GM12878 (cell line): ENCODE measurements around the gene DOK7. TPM values are rescaled to one million over a fixed set of nuclear protein-coding genes. Genes with fewer than 3 reads are reported as not detected.

Experiments
- ATAC-seq: fragments of 200-7000 bp; cut with Tn5 transposase; 3 replicates; pipeline ENCODE4 v1.9.1; 2020; ENCODE audit warnings: mild to moderate bottlenecking, moderate library complexity
- BruUV-seq: library from RNA; stranded (reverse); fragments of 400-500 nt; replicated peaks from 2 replicates; lab custom pipeline; 2021; lab: Mats Ljungman, UMichigan
- CTCF ChIA-PET: fragments of 300-600 bp; sonication (Branson Sonifier 250); formaldehyde crosslinking; extraction: SDS; loops from one replicate; lab custom pipeline; 2021; ENCODE audit warnings: inconsistent platforms; lab: Yijun Ruan, JAX
- POLR2A ChIA-PET: fragments of 350-600 bp; formaldehyde crosslinking; extraction: SDS; loops from one replicate; lab custom pipeline; 2021; ENCODE audit warnings: inconsistent platforms; lab: Charles Lee
- RAD21 ChIA-PET: fragments of 300-600 bp; sonication (Branson Sonifier 250); formaldehyde crosslinking; loops from one replicate; lab custom pipeline; 2023; ENCODE audit warnings: antibody characterized with exemption; ENCODE audit not compliant: unreplicated experiment; lab: Charles Lee
- SMC1A ChIA-PET: fragments of 300-600 bp; sonication (Branson Sonifier 250); formaldehyde crosslinking; loops from one replicate; lab custom pipeline; 2023; ENCODE audit not compliant: unreplicated experiment, uncharacterized antibody; lab: Charles Lee
- DNase-seq: peaks from one replicate; pipeline ENCODE4 v3.0.0-alpha.2; 2011; ENCODE audit warnings: low read depth, low spot score
- FAIRE-seq: peaks from 3 replicates; lab custom pipeline; 2011; peaks lifted over from hg19 to GRCh38; lab: Jason Lieb, UNC
- H2AFZ ChIP-seq: 2 replicates; pipeline ENCODE4 v1.6.0; 2011; ENCODE audit warnings: low read depth, low read length, control low read depth; ENCODE audit not compliant: control insufficient read depth
- H3K27ac ChIP-seq: 2 replicates; pipeline ENCODE4 v1.5.1; 2011; ENCODE audit warnings: control low read depth; ENCODE audit not compliant: control insufficient read depth, insufficient read depth
- H3K27me3 ChIP-seq, 2 experiments: replicated peaks in 1 of 2; 2 replicates each; pipeline versions ENCODE4 v1.6.0 to v1.6.1; 2011; ENCODE audit warnings: low read length in 1 of 2; ENCODE audit not compliant: control insufficient read depth in 2 of 2, insufficient read depth in 2 of 2
- H3K36me3 ChIP-seq, 2 experiments: 2 replicates each; pipeline ENCODE4 v1.5.1; 2011; ENCODE audit warnings: low read length in 1 of 2; ENCODE audit not compliant: control insufficient read depth in 2 of 2, insufficient read depth in 2 of 2
- H3K4me1 ChIP-seq: 2 replicates; pipeline ENCODE4 v1.6.1; 2011; ENCODE audit warnings: mild to moderate bottlenecking, low read length, moderate library complexity, mixed read lengths; ENCODE audit not compliant: control insufficient read depth, insufficient read depth
- H3K4me2 ChIP-seq: 2 replicates; pipeline ENCODE4 v1.6.0; 2011; ENCODE audit warnings: control low read depth; ENCODE audit not compliant: control insufficient read depth, insufficient read depth
- H3K4me3 ChIP-seq: fragments of 200-600 bp; sonication (generic); 2 replicates; pipeline ENCODE4 v1.5.1; 2016
- H3K79me2 ChIP-seq: 2 replicates; pipeline ENCODE4 v1.6.0; 2011; ENCODE audit warnings: low read length; ENCODE audit not compliant: control insufficient read depth, insufficient read depth
- H3K9ac ChIP-seq: 2 replicates; pipeline ENCODE4 v1.8.0; 2011; ENCODE audit warnings: low read length, control low read depth, mixed read lengths; ENCODE audit not compliant: control insufficient read depth, insufficient read depth
- H3K9me3 ChIP-seq: replicated peaks from 3 replicates; pipeline ENCODE4 v1.5.1; 2011; ENCODE audit warnings: mild to moderate bottlenecking, low read length; ENCODE audit not compliant: control insufficient read depth, insufficient read depth
- H4K20me1 ChIP-seq: 2 replicates; pipeline ENCODE4 v1.6.0; 2011; ENCODE audit not compliant: control insufficient read depth, insufficient read depth
- ATF3 ChIP-seq: IDR thresholded peaks from 2 replicates; pipeline ENCODE4 v1.6.1; 2011; ENCODE audit warnings: low read depth, mild to moderate bottlenecking, low read length, moderate library complexity, borderline replicate concordance; ENCODE audit errors: extremely low read depth
- CBX3 ChIP-seq: fragments of 200-600 bp; sonication (generic); IDR thresholded peaks from 2 replicates; pipeline ENCODE4 v1.6.1; 2016; ENCODE audit warnings: low read depth, borderline replicate concordance
- CHD2 ChIP-seq: IDR thresholded peaks from 2 replicates; pipeline ENCODE4 v1.6.1; 2011; ENCODE audit warnings: low read depth, low read length, improper control_type of control experiment, borderline replicate concordance
- FOS ChIP-seq: IDR thresholded peaks from 3 replicates; pipeline ENCODE4 v1.6.1; 2011; ENCODE audit warnings: borderline replicate concordance; ENCODE audit not compliant: insufficient read length; ENCODE audit errors: extremely low read depth
- JUNB ChIP-seq: IDR thresholded peaks from 2 replicates; pipeline ENCODE4 v1.6.1; 2016; ENCODE audit warnings: antibody characterized with exemption, mild to moderate bottlenecking
- NR2C1 ChIP-seq: fragments of 450-650 bp; IDR thresholded peaks from 2 replicates; pipeline ENCODE4 v1.6.1; 2017; ENCODE audit warnings: antibody characterized with exemption, mild to moderate bottlenecking, moderate library complexity
- NR2C2 ChIP-seq: IDR thresholded peaks from 2 replicates; pipeline ENCODE4 v1.6.1; 2011; ENCODE audit warnings: borderline replicate concordance, low read depth; ENCODE audit not compliant: control insufficient read depth, insufficient read length
- POLR2A ChIP-seq: IDR thresholded peaks from 2 replicates; pipeline ENCODE4 v1.6.1; 2011; ENCODE audit warnings: low read depth, mild to moderate bottlenecking, low read length
- RCOR1 ChIP-seq: conservative IDR thresholded peaks from 2 replicates; pipeline ENCODE4 v1.6.1; 2012; ENCODE audit warnings: low read depth, low read length, improper control_type of control experiment
- RUNX3 ChIP-seq: IDR thresholded peaks from 2 replicates; pipeline ENCODE4 v1.6.1; 2012; ENCODE audit warnings: low read length, inconsistent platforms
- SKIL ChIP-seq: fragments of 450-650 bp; IDR thresholded peaks from 2 replicates; pipeline ENCODE4 v1.6.1; 2017; ENCODE audit warnings: mild to moderate bottlenecking, low read depth, inconsistent platforms; ENCODE audit not compliant: poor library complexity, severe bottlenecking
- SREBF2 ChIP-seq: IDR thresholded peaks from 2 replicates; pipeline ENCODE4 v1.6.1; 2012; ENCODE audit warnings: mild to moderate bottlenecking, low read length
- STAT1 ChIP-seq: fragments of 450-650 bp; conservative IDR thresholded peaks from 2 replicates; pipeline ENCODE4 v1.6.1; 2014; ENCODE audit warnings: antibody characterized with exemption, mild to moderate bottlenecking
- TAF1 ChIP-seq: IDR thresholded peaks from 2 replicates; pipeline ENCODE4 v1.6.1; 2011; ENCODE audit warnings: mild to moderate bottlenecking, low read depth, low read length, borderline replicate concordance
- TBL1XR1 ChIP-seq: IDR thresholded peaks from 2 replicates; pipeline ENCODE4 v1.6.1; 2012; ENCODE audit warnings: low read depth, low read length, improper control_type of control experiment
- USF2 ChIP-seq: IDR thresholded peaks from 2 replicates; pipeline ENCODE4 v1.6.1; 2011; ENCODE audit warnings: low read depth, low read length, improper control_type of control experiment, borderline replicate concordance
- ZZZ3 ChIP-seq: IDR thresholded peaks from 2 replicates; pipeline ENCODE4 v1.6.1; 2011; ENCODE audit warnings: low read depth; ENCODE audit not compliant: control insufficient read depth, insufficient read length
- WGBS: methylation state at CpG from one replicate; pipeline ENCODE4 v1.1.6; 2016; ENCODE audit warnings: low lambda C conversion rate; ENCODE audit not compliant: insufficient replicate concordance, insufficient coverage; ENCODE audit errors: missing lambda C conversion rate; 5-methylcytosine and 5-hydroxymethylcytosine counted together
- in situ Hi-C: fragments of 300-500 bp; cut with MboI; formaldehyde crosslinking; loops from 9 replicates; pipeline ENCODE4 v1.14.3; 2018; ENCODE audit warnings: mixed read lengths
- intact Hi-C: fragments of 100-400 bp; cut with micrococcal nuclease; formaldehyde crosslinking; loops from one replicate; pipeline ENCODE4 v1.14.2; 2022; ENCODE audit not compliant: unreplicated experiment
- polyA plus RNA-seq, 11 experiments: library from polyadenylated mRNA; depleted of rRNA in 4 of 11; unstranded in 6 of 11; stranded (reverse) in 5 of 11; fragments of >200 nt; fragmentation: Nextera tagmentation in 4 of 11; fragmentation: Illumina TruSeq in 1 of 11; extraction: Ambion mirVana in 4 of 11; extraction: Trizol in 1 of 11; gene quantifications; 1 replicate in 1 of 11; 2 replicates in 10 of 11; pipeline versions ENCODE4 v1.2.1 to v1.2.3, GENCODE V29; 2011 to 2016; ENCODE audit warnings: inconsistent platforms in 2 of 11, missing spikeins in 2 of 11, low read depth in 1 of 11
- total RNA-seq, 4 experiments: library from RNA; depleted of rRNA in 3 of 4; stranded (reverse); fragments of >200 nt in 3 of 4; fragmentation: Illumina TruSeq in 1 of 4; extraction: Trizol in 1 of 4; gene quantifications; 2 replicates each; pipeline versions ENCODE4 v1.2.1 to v1.2.3, GENCODE V29; 2013 to 2021

Gene DOK7
- total and polyA plus RNA-seq, 10 of the 15 experiments (the other 5 are each of a cell fraction or from before 2014, with no cell fraction given), result 0.04 to 0.46 (median 0.18) TPM; not detected in 4

- in situ Hi-C loops (no loop called here), intact Hi-C loops (no loop called here)
- ATAC-seq (no peak), FAIRE-seq (no peak), DNase-seq (no peak)
- Histone ChIP-seq H3K36me3 (no peaks in the 10 kb centered on the region), H3K4me2 (no peak overlapping the region), H3K9me3 (no peaks in the 10 kb centered on the region), H3K27ac (no peak overlapping the region), H4K20me1 (no peaks in the 10 kb centered on the region), H3K4me1 (no peaks in the 10 kb centered on the region), H2AFZ (no peak overlapping the region), H3K9ac (no peak overlapping the region), H3K79me2 (no peaks in the 10 kb centered on the region), H3K27me3 (no peaks in the 10 kb centered on the region; a peak in 1 of 4 replicates), H3K4me3 (no peak overlapping the region)
- 39% methylated on average over 14 of the region's 14 CpGs for WGBS
- SMC1A ChIA-PET, result no interaction called here
- CTCF ChIA-PET, result no interaction called here
- TF ChIP-seq ZZZ3 (no peak), CBX3 (no peak), TAF1 (no peak), SREBF2 (no peak), CHD2 (no peak), STAT1 (no peak)
- POLR2A ChIA-PET, result no interaction called here
- BruUV-seq, result no TSS peak
- RAD21 ChIA-PET, result no interaction called here
These were observed 32.9 kb downstream of the DOK7 start for GRCh38 chr4:3496021-3496420.

GRCh38 chr4:3497095-3497494 lies 34.0 kb downstream of the DOK7 start:
- no peak overlapping the region for H3K9ac ChIP-seq
- no peak for FAIRE-seq
- POLR2A ChIA-PET, result no interaction called here
- H3K27me3 ChIP-seq, result no peaks in the 10 kb centered on the region
- no peak overlapping the region for H3K4me2 ChIP-seq
- no peaks in the 10 kb centered on the region for H3K4me1 ChIP-seq
- no peaks in the 10 kb centered on the region for H3K36me3 ChIP-seq
- H3K79me2 ChIP-seq, result no peaks in the 10 kb centered on the region
- CTCF ChIA-PET, result no interaction called here
- SMC1A ChIA-PET, result no interaction called here
- no peak overlapping the region for H3K27ac ChIP-seq
- no peak for DNase-seq
- in situ Hi-C loops, result no loop called here
- no peaks in the 10 kb centered on the region for H4K20me1 ChIP-seq
- no peaks in the 10 kb centered on the region for H3K9me3 ChIP-seq
- H3K4me3 ChIP-seq, result no peak overlapping the region
- intact Hi-C loops, result no loop called here
- RAD21 ChIA-PET, result no interaction called here
- ATAC-seq, result no peak
- WGBS, result 82% methylated on average over 6 of the region's 6 CpGs
- no TSS peak for BruUV-seq
- no peak overlapping the region for H2AFZ ChIP-seq
- no peak for TF ChIP-seq NR2C2
- no peak for TF ChIP-seq RUNX3
- no peak for TF ChIP-seq USF2
- no peak for TF ChIP-seq POLR2A
- no peak for TF ChIP-seq RCOR1
- TF ChIP-seq SKIL, result no peak
- no peak for TF ChIP-seq NR2C1
- TF ChIP-seq ATF3, result no peak
- TF ChIP-seq JUNB, result no peak
- no peak for TF ChIP-seq TBL1XR1
- TF ChIP-seq FOS, result no peak
